Midbrain (tissue), 1 donor: ENCODE results near the gene KAZN.

Experiments used
- DNase-seq: peaks from one replicate; lab custom pipeline; 2025; lab: John Stamatoyannopoulos, UW

Gene KAZN

DNA sequence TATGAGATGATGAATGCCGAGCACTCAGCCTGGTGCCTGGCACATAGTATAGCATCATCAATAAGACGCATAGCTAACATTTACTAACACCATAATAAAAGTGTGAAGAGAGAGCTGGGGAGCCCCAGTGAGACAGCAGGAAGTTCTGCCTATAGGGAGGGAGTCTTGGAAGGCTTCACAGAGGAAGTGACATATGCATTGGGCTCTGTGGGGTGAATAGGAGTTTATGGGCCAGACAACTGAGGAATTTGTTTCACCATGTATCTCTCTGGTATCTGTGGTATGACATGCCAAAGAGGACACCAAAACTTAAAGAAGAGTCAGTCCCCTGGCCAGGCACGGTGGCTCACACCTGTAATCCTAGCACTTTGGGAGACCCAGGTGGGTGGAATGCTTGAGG, 436.8 kb downstream of the KAZN start:
- no peak for DNase-seq

DNA sequence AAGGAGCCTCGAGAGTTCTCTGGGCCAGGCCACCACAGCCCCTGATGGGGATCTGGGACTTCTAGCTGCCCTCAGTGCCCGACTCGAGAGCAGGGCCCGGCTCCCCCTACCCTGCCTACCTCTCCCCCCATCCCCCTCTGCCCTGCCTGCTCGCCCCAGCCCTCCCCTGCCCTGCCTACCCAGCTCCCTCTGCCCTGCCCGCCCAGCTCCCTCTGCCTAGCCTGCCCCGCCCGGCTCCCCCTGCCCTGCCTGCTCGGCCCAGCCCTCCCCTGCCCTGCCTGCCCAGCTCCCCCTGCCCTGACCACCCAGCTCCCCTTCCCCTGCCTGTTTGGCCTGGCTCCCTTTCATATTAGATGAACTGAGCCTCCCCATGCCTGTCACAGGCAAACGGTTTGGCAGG, 437.6 kb downstream of the KAZN start:
- DNase-seq = no peak

DNA sequence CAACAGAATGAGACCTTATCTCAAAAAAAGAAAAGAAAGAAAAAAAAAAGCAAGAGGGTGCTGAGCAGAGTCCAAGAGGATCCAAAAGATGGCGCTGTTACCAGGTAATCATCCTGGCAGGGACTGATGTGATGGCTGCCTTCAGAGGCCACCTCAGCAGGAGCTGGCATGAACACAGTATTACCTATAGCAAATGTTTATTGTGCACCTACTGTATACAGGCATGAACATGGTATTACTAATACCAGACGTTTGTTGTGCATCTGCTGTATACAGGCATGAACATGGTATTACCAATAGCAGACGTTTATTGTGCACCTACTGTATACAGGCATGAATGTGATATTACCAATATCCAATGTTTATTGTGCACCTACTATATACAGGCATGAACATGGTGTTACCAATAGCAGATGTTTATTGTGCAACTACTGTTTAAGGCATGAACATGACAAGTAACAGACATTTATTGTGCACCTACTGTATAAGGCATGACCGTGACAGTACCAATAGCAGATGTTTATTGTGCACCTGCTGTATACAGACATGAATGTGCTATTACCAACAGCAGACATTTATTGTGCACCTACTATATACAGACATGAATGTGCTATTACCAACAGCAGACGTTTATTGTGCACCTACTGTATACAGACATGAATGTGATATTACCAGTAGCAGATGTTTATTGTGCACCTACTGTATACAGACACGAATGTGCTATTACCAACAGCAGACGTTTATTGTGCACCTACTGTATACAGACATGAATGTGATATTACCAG, 439.9 kb downstream of the KAZN start:
- DNase-seq = no peak

DNA sequence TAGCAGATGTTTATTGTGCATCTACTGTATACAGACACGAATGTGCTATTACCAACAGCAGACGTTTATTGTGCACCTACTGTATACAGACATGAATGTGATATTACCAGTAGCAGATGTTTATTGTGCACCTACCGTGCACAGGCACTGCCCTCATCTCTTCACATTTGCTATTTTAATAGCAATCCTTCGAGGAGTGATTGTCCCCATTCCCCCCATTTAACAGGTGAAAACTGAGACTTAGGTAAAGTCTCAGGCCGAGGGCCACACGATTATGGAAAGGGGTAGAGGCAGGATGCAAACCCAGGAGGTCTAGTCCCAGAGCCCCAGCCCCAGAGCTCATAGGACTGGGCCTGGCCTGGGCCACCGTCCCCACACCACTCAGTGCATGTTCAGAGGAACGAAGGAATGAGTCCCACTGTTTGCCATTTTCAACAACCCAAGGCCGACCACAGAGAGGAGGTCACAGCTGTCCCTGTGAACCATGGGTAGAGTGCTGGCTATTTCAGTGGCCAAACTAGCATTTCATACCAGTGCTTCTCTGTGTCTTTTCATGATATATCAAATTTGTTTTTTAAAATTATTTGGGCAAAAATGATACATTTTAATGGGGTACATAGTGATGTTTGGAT, 440.6 kb downstream of the KAZN start:
- no peak for DNase-seq

DNA sequence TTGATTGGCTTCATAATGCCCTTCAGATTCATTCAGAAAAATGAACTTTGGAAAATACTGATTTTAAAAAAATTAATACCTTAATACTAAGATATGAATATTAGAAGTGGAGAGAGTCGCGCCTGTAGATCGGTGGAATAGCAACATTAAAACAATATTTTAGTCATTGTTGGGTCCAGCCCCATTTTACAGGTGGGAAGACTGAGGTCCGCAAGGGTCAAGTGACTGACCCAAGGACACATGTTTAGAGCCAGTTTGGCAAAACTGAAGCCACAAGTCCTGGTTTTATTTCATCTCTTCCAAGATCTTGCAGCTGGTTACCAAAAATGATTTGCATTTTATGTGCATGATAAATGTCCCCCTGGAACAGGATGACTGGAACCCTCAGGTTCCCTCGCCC, 441.4 kb downstream of the KAZN start:
- no peak for DNase-seq

DNA sequence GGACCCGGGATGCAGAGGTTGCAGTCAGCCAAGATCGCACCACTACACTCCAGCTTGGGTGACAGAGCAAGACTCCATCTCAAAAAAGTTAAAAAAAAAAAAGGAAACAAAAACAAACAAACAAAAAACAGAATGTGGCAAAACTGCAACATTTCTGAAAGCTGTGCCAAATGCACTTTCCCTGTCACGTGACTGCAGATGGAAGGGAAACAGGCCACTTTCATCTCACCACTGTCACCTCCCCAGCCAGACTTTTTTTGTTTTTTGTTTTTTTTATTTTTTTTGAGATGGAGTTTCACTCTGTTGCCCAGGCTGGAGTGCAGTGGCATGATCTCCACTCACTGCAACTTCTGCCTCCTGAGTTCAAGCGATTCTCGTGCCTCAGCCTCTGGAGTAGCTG, 442.2 kb downstream of the KAZN start:
- peak; percentile 3 for DNase-seq

DNA sequence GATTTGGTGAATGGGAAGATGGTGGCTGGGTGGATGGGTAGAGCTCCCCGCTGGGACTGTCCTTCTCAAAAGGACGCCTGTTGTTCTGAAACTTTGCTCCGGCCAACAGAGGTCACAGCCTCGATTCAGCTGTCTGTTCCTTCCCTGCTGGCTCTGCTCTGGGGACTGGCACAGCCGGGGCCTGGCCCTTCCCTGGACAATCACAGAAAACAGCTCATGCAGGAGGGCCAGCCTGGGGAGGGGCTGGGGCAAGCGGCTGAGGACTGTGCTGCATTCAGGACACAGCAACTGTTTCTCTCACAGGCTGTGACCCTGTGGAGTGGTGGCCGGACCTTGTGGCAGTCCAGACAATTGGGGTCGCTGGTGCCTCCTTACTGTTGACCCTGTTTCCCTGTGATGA, 444.4 kb downstream of the KAZN start:
- peak; percentile 91 for DNase-seq

DNA sequence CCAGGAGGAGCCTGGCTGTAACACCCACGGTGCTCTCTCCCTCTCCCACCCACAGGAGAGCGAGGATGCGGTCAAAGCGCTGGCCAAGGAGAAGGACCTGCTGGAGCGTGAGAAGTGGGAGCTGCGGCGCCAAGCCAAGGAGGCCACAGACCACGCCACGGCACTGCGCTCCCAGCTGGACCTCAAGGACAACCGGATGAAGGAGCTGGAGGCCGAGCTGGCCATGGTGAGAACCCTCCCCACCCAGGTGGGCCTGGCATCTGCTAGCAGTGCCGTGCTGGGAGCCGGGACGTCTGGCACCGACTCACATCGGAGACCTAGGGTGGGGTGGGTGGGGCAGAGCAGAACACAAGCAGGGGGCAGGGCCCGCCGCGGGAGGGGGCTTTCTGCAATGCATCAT, 445.4 kb downstream of the KAZN start:
- DNase-seq = no peak

DNA sequence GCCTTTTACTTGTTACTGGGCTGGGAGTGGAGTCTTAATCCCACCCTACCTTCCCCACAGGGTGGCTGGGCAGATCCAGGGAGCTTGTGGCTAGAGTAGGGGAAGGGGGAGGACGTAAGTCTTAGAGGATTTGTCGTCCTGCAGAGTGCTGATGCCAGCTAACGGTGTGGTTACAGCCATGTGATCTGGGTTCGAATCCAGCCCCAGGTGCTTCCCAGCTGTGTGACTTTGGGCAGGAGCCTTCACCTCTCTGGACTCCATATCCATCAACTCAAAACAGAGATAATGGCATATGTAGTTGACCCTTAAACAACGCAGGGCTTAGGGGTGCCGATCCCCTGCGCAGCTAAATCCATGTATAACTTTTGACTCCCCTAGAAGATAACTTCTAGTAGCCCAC, 446.6 kb downstream of the KAZN start:
- no peak for DNase-seq

DNA sequence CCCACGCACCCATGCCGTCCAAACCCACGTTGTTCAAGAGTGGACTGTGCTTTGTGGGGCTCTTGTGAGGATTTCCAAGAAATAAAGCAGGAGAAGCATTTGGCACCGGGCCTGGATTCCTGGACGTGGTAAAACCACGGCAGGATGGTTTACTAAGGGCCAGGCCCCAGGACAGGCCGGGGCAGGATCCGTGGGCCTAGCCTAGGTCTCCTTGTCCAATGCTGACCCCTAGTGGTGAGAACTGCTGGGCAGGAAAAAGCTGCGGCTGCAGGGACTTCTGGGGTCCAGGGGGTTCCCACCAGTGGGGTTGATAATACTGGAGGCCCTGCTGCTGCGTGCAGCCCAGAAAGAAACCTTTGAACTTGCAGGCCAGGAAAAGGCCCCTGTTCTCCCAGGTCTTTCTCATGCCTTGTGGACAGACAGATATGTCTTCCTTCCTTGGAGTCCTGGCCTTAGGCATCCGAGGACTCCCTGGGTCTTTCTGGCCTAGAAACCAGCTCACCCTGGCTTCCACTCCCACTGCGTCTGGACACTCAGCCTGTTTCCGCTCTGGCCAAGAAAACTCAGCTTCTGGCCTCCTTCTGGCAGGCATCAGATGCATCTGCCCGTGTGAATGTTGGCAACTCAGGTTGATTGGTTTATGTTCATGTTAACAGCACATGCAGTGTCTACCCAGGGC, 448.1 kb downstream of the KAZN start:
- DNase-seq = peak; percentile 83

DNA sequence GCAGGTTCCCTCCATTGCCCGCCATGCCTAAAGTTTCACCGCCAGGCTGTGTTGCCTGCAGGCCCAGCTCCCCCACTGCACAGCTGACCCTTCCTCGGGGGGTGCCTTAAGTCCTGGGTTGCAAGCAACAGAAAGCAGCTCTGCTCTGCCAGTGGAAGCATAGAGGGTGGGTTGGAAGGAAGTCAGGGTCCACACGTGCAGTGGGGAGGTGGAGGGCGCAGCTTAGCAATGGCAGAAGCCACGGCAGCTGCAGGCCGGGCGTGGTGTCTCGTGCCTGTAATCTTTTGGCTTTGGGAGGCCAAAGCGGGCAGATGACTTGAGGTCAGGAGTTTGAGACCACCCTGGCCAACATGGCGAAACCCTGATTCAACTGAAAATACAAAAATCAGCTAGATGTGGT, 448.8 kb downstream of the KAZN start:
- no peak for DNase-seq

DNA sequence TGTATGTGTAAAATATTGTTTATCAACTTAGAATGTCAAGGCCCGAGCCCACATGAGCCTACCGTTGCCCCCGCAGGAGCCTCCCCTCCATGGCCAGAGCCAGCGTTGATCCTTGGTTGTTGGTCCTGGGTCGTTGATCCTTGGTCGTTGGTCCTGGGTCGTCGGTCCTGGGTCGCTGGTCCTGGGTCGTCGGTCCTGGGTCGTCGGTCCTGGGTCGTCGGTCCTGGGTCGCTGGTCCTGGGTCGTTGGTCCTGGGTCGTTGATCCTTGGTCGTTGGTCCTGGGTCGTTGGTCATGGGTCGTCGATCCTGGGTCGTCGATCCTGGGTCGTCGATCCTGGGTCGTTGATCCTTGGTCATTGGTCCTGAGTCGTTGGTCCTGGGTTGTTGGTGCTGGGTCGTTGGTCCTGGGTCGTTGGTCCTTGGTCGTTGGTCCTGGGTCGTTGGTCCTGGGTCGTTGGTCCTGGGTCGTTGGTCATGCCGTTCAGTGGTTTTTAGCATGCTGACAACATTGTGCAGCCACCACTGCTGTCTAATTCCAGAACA, 450.0 kb downstream of the KAZN start:
- DNase-seq = no peak

DNA sequence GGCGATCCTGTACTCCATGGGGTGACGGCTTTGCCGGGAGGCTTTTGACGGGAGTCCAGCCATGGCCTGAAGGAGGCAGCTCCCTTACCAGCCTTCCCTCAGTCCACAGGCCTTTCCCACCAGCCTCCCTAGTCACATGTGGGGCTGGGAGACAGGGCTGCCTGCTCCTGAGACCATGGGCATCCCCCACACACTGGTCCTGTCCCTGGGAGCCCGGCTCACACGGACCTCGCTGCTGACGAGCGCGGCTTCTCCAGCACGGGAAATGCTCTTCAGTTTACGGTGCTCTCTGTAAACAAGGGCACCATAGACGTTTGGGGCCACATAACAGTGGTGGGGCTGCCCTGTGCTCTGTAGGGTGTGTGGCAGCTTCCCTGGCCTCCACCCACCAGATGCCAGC, 450.6 kb downstream of the KAZN start:
- no peak for DNase-seq

DNA sequence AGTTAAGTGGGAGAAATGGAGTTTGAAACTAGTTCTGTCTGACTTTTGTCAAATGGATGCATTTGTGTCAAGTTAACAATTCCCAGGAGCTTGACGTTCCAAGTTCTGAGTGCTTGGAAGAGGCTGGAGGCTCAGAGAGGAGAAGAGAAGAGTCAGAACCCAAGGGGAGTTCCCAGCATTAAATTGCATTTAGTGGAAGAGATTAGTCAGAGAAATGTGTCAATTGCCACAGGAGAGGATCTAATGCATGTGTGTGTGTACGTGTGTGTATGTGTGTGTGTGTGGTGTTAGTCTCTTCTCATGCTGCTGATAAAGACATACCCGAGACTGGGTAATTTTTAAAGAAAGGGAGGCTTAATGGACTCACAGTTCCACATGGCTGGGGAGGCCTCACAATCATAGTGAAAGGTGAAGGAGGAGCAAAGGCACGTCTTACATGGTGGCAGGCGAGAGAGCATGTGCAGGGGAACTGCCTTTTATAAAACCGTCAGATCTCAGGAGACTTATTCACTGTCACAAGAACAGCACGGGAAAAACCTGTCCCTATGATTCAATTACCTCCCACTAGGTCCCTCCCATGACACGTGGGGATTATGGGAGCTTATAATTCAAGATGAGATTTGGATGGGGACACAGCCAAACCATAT, 453.5 kb downstream of the KAZN start:
- DNase-seq = no peak

DNA sequence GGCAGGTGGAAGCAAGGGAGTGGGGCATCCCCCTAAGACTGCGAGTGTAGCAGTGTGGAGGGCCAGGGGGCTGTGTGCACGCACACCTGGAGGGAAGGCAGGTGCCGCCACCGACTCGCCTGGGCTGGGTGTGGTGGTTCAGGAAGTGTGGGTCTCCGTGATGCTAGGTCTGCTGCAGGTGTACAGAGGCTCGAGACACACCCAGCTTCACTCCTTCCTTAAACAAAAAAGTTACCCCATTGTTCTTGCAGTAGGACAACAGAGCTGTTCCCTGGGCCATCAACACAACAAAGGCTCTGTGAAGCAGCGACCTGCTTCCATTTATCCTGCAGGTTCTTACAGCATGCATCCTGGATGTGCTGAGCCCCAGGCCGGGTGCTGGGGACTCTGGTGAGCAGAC, 454.7 kb downstream of the KAZN start:
- no peak for DNase-seq

DNA sequence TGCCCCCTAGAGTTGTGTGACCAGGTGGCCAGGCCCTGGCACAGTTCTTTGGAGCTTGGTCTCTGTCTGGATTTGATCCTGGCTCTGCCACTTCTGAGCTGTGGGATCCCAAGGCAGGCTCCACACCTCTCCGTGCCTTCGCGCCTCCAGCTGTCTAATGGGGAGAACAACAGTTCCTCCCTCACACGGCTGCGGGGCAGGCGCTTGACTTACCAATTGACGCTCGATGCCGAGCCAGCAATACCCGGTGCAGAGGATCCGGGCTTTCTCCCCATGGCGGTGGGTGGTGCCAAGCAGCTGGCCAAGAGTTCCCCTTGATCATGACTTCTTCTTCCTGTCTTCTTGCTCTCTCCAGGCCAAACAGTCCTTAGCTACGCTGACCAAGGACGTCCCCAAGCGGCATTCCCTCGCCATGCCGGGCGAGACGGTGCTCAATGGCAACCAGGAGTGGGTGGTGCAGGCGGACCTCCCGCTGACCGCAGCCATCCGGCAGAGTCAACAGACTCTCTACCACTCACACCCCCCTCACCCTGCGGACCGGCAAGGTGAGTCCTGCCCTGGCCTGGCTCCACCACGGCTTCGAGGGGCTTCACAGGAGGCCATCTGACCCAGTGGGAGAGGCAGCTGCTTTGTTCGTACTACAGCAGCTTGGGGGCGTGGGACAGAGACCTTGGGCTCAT, 457.4 kb downstream of the KAZN start:
- no peak for DNase-seq

DNA sequence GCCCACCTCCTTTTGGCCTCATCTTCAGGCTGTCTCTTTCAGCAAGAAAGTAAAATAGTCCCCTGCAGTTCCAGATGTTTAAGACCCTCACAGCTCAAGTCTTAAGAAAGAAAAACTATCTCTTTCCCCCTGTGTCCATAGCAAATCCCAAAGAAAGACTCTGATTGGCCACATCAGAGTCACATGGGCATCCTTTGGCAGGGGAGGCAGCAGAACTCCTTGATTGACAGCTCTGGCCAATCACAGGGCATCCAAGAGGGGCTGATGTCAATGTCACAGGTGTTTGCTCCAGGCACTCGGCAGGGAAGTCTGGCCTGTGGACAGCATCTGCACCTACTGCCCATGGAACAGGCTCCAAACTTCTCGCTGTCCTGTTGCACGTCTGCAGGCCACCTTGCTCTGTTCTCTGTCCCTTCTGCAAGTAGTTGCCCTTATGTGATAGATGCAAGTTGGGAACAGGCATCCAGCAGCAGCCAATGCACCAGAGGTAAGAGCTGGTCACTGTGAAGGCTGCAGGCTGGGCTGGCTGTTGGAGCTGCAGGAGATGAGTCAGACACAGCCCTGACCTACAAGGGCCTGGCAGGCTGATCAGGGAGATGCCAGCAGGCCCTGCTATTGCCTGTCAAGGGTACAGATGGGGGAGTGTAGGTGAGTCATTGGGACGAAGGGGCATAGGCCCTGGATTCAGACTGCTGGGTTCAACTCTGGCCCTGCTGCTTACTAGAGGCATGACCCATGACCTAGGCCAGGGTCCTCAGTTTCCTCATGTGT, 458.2 kb downstream of the KAZN start:
- no peak for DNase-seq

DNA sequence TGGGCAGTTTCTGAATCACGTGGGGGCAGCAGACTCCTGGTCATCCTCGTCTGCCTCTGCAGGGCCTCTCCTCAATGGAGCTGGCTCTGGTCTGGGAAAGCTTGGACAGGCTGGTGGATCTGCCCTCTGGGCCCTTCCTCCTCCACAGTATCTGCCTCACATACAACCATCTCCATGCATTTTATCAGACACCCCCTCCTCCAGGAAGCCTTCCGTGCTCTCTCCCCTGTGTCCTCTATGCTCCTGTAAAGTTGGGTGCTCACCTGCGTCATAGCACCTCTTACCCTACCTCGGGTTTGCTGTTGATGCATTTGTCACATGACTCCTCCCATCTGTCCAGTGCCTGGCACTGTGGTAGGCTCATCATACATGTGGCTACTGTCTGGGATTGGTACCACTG, 459.3 kb downstream of the KAZN start:
- no peak for DNase-seq

DNA sequence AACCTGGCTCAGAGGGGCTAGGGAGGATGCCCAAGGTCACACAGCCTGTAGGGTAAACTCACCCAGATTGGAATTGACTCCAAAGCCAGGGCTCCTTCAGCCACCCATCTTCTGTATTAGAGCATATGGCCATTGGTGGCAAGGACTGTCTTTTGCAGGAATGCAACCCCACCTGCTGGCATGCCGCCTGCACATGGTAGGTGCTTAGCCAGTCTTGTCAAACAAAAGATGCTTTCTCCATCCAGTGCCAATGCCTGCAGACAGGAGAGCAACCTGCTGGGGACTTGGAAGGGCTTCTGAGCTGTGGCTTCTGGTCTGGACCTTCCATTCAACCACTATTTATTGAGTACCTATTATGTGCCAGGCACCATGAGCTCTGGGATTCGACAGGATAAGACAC, 459.8 kb downstream of the KAZN start:
- no peak for DNase-seq

DNA sequence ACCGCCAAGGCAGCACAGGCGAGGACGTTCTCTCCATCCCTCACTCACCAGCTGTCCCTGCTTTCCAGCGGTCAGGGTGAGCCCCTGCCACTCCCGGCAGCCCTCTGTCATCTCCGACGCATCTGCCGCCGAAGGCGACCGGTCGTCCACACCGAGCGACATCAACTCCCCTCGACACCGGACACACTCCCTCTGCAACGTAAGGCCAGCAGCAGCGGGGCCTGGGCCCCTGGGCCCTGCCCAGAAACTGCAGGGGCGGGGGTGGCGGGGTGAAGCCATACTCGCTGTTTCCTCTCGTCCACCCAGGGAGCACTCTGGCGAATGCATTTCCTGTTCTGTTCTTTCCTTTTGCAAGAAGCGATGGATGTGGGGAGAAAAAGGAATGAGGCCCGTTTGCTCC, 461.6 kb downstream of the KAZN start:
- no peak for DNase-seq

DNA sequence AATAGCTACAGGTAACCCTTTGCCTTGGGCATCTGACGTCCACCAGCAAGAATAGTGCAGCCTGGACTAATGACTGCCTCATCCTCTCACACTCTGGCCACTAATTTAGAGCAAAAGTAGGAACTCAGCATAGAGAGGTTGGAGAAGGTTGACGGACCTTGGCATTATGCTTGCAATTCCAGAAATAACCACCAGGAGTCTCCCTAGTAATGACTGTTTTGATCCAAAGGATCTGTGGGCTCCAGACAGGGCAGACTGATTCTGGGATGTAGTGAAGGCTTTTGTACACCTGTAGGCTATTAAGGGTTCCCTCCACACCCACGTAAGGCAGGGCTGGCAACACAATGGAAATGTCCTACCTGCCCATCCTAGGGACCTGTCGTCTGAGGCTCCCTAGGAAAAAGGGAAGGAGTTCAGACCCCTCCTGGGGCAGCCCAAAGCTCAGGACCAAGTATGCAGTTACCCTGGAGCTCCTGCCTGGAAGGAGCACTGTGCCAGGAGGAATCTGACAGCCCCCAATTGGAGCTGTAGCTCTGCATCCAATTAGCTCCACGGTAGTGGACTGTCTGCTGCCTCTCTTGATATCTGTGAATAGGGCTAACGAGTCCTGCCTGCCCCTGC, 464.1 kb downstream of the KAZN start:
- no peak for DNase-seq
